MCF 10A (cell line): Measurements from ENCODE around the gene CREG1. TPM values are rescaled to one million over a fixed set of nuclear protein-coding genes. Genes with fewer than 3 reads are reported as not detected.

Source experiments
- BruUV-seq: library from RNA; stranded (reverse); fragments of 400-500 nt; replicated peaks from 2 replicates; lab custom pipeline; 2021; lab: Mats Ljungman, UMichigan
- CTCF ChIA-PET: fragments of 300-600 bp; sonication (Branson Sonifier 250); formaldehyde crosslinking; extraction: SDS; loops from one replicate; lab custom pipeline; 2021; ENCODE audit warnings: antibody characterized with exemption, inconsistent platforms; lab: Yijun Ruan, JAX
- POLR2A ChIA-PET: fragments of 300-600, 350-650 bp; sonication (Branson Sonifier 250); formaldehyde crosslinking; extraction: SDS; loops from one replicate; lab custom pipeline; 2020; ENCODE audit warnings: antibody characterized with exemption, inconsistent platforms; lab: Yijun Ruan, JAX
- DNase-seq: peaks from one replicate; pipeline ENCODE4 v3.0.0-alpha.2; 2018; ENCODE audit not compliant: unreplicated experiment
- H3K27ac Mint-ChIP-seq: one replicate; pipeline ENCODE4 v1.8.0; 2022; ENCODE audit warnings: mild to moderate bottlenecking, low read depth, mixed read lengths; ENCODE audit not compliant: unreplicated experiment
- H3K27me3 Mint-ChIP-seq: one replicate; pipeline ENCODE4 v1.8.0; 2022; ENCODE audit warnings: mixed read lengths; ENCODE audit not compliant: insufficient read depth, unreplicated experiment
- H3K36me3 Mint-ChIP-seq: one replicate; pipeline ENCODE4 v1.8.0; 2022; ENCODE audit warnings: mild to moderate bottlenecking, moderate library complexity, mixed read lengths; ENCODE audit not compliant: insufficient read depth, unreplicated experiment
- H3K4me1 Mint-ChIP-seq: one replicate; pipeline ENCODE4 v1.8.0; 2022; ENCODE audit warnings: mixed read lengths; ENCODE audit not compliant: insufficient read depth, unreplicated experiment
- H3K4me3 Mint-ChIP-seq: one replicate; pipeline ENCODE4 v1.8.0; 2022; ENCODE audit warnings: mild to moderate bottlenecking, moderate library complexity, mixed read lengths; ENCODE audit not compliant: unreplicated experiment
- H3K9me3 Mint-ChIP-seq: one replicate; pipeline ENCODE4 v1.8.0; 2022; ENCODE audit warnings: mixed read lengths; ENCODE audit not compliant: unreplicated experiment
- intact Hi-C: fragments of 100-400 bp; cut with micrococcal nuclease; formaldehyde crosslinking; loops from 2 replicates; pipeline ENCODE4 v1.14.1; 2022
- total RNA-seq: library from RNA; stranded (reverse); gene quantifications from 2 replicates; pipeline ENCODE4 v1.2.3, GENCODE V29; 2022
- TF ChIP-seq, protein P1 (sequence below): fragments of 200-600 bp; IDR thresholded peaks from one replicate; pipeline ENCODE4 v1.8.0; 2022; ENCODE audit warnings: antibody characterized with exemption, mild to moderate bottlenecking; ENCODE audit not compliant: unreplicated experiment

Gene CREG1
- total RNA-seq, 1 experiment from 2014 or later: 154 TPM

DNA sequence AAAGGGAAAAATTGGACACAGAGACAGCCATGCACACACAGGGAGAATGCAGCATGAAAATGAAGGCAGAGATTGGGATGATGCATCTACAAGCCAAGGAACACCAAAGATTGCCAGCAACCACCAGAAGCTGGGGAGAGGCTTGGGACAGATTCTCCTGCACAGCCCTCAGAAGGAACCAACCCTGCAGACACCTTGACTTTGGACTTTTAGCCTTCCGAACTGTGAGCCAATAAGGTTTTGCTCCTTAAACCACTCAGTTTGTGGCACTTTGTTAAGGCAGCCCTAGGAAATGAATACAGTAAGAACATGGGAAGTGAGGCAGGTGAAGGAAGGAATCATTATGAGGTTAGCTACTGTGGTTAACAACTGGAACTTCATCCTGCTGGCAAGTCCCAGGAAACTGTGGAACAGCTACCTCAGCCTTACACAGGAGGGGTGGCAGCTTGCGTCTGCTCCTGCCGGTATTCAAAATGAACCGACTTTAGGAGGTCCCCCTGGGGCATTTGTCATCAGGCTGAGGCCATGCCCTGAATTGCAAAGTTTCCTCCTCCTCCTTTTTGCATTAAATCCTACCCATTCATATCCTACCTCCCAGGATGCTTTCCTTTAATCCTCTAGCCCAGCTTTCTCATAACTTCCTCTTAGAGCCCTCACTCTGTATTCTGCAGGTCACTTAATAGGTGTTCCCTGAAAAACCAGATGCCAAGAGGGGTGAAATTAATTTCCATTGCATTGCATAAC lies 50.7 kb downstream of the CREG1 start:
- BruUV-seq: no TSS peak
- TF ChIP-seq, protein P1, sequence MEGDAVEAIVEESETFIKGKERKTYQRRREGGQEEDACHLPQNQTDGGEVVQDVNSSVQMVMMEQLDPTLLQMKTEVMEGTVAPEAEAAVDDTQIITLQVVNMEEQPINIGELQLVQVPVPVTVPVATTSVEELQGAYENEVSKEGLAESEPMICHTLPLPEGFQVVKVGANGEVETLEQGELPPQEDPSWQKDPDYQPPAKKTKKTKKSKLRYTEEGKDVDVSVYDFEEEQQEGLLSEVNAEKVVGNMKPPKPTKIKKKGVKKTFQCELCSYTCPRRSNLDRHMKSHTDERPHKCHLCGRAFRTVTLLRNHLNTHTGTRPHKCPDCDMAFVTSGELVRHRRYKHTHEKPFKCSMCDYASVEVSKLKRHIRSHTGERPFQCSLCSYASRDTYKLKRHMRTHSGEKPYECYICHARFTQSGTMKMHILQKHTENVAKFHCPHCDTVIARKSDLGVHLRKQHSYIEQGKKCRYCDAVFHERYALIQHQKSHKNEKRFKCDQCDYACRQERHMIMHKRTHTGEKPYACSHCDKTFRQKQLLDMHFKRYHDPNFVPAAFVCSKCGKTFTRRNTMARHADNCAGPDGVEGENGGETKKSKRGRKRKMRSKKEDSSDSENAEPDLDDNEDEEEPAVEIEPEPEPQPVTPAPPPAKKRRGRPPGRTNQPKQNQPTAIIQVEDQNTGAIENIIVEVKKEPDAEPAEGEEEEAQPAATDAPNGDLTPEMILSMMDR: no peak
- DNase-seq: no peak
- no peaks in the 10 kb centered on the region for H3K4me1 Mint-ChIP-seq
- ChIA-PET POLR2A (no interaction called here), CTCF (interaction anchor here (0.6 to 1.7 kb wide), 2 partner anchors 30 to 204 kb away, joined by 3 to 6 read pairs; no protein-coding TSS in a partner anchor)
- no peaks in the 10 kb centered on the region for H3K9me3 Mint-ChIP-seq
- no peak overlapping the region for H3K4me3 Mint-ChIP-seq
- H3K27ac Mint-ChIP-seq: no peak overlapping the region
- peaks cover 36% of the 10 kb centered on the region for H3K27me3 Mint-ChIP-seq
- H3K36me3 Mint-ChIP-seq: no peaks in the 10 kb centered on the region
- intact Hi-C loops: no loop called here

DNA sequence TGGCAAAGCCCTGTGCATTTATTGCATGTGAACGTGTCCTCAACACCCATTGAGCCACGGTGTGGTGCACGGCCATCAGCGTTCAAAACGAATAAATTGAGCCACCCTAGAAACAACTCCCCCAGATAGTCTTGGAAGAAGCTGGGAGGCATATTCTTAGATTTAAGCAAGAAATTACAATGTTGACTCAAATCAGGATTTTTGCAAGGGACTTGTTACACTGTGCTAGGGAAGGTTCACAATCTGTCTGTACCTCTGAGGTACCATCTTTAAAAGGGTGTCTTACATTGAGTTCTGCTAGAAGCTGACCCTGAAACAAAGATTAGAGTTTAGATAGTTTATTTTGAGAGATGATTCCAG lies 51.4 kb downstream of the CREG1 start:
- Mint-ChIP-seq H3K27me3 (peaks cover 43% of the 10 kb centered on the region), H3K36me3 (no peaks in the 10 kb centered on the region), H3K4me3 (no peak overlapping the region), H3K27ac (no peak overlapping the region), H3K4me1 (no peaks in the 10 kb centered on the region), H3K9me3 (no peaks in the 10 kb centered on the region)
- ChIA-PET POLR2A (no interaction called here), CTCF (interaction anchor here (0.6 to 1.7 kb wide), 2 partner anchors 31 to 205 kb away, joined by 3 to 6 read pairs; no protein-coding TSS in a partner anchor)
- intact Hi-C loops: no loop called here
- no peak for DNase-seq
- TF ChIP-seq, protein P1: no peak
- BruUV-seq: no TSS peak

DNA sequence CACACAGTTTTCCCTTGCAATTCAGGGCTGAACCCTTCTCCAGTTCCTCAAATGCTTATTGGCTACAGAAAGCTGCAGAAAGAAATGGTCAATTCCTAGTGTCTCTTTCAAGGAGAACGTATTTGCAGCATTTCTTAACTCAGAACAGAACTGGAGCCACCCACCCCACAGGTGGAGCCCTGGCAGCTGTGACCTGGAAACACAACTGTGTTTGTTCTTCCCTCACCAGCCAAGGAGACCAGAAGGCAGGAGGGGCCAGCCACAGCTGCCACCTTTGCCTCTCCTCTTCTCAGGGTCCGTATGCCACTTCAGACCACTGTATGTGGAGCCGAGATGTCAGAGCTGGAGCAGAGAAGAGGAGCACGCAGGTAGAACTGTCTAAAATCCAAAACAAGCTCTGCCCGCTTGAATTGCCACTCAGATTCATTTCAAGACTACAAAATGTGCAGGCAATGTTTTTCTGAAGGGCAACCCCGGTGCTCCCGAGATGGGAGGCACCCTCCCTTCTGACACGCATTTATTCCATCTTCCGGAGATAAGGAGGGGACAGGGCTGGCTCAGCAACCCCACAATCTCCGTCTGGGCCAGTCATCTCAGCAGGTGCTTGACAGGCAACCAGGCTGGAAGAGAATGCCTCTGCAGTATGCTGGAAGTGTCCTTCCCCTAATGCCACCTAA lies 51.9 kb downstream of the CREG1 start:
- Mint-ChIP-seq H3K27ac (no peak overlapping the region), H3K27me3 (peaks cover 48% of the 10 kb centered on the region), H3K9me3 (no peaks in the 10 kb centered on the region), H3K4me3 (no peak overlapping the region), H3K4me1 (no peaks in the 10 kb centered on the region), H3K36me3 (no peaks in the 10 kb centered on the region)
- POLR2A ChIA-PET: no interaction called here
- CTCF ChIA-PET: interaction anchor here (1.7 kb wide), 1 partner anchor 32 kb away, joined by 6 read pairs; no protein-coding TSS in a partner anchor
- intact Hi-C loops: no loop called here
- TF ChIP-seq, protein P1: no peak
- DNase-seq: no peak
- BruUV-seq: no TSS peak

DNA sequence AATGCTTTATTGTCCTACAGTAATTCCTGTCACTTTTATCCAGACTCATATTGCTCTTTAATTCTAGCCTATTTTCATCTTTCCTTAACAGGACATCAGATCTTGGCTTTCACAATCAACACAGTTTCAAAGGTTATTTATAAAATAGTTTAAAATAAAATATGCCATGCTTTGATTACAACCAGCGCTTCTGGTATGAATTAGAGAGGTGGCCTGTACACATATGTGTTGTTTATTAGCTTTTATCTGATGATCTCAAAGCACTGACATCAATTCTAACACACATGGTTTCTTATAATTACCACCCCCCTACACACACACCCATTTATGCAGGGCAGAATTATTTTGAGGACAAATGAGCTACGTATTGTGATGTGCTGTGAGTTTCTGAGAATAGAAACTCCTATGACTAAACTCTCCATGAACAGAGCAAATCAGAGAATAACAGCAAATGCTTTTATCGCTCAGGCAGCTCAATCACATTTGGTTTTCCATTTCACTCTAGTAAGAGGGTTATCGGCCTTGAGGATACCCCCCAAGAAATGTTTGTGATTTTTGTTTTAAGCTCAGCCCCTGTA lies 53.2 kb downstream of the CREG1 start:
- no peak for DNase-seq
- Mint-ChIP-seq H3K4me3 (no peak overlapping the region), H3K4me1 (no peaks in the 10 kb centered on the region), H3K27me3 (peaks cover 61% of the 10 kb centered on the region), H3K9me3 (no peaks in the 10 kb centered on the region), H3K27ac (no peak overlapping the region), H3K36me3 (no peaks in the 10 kb centered on the region)
- BruUV-seq: no TSS peak
- intact Hi-C loops: no loop called here
- CTCF ChIA-PET: interaction anchor here (0.6 to 1.1 kb wide), 4 partner anchors 33 to 188 kb away, joined by 3 to 4 read pairs (median 4); no protein-coding TSS in a partner anchor
- TF ChIP-seq, protein P1: no peak
- POLR2A ChIA-PET: no interaction called here
